HepG2 (cell line): ENCODE results near the gene VPS11. TPM values are rescaled to one million over a fixed set of nuclear protein-coding genes. Genes with fewer than 3 reads are reported as not detected.
A peak's percentile ranks its signal among the peaks of the same experiment; 100 is the strongest.

ENCODE experiments used
- ATF3 ChIP-seq: sonication (generic); formaldehyde crosslinking; IDR thresholded peaks from 2 replicates; pipeline ENCODE4 v1.4.0; 2020; ENCODE audit warnings: missing genetic modification reagents
- CHD2 ChIP-seq: IDR thresholded peaks from 2 replicates; pipeline ENCODE4 v1.6.1; 2011; ENCODE audit warnings: low read depth, low read length, improper control_type of control experiment
- ETV6 ChIP-seq: sonication (generic); formaldehyde crosslinking; conservative IDR thresholded peaks from 2 replicates; pipeline ENCODE4 v1.4.0; 2020; ENCODE audit warnings: missing genetic modification reagents
- HNRNPH1 ChIP-seq: fragments of 200-400 bp; formaldehyde crosslinking; optimal IDR thresholded peaks from 2 replicates; pipeline ENCODE3; 2017; ENCODE audit warnings: mild to moderate bottlenecking, low read depth, low read length
- MXI1 ChIP-seq: IDR thresholded peaks from 3 replicates; pipeline ENCODE4 v1.6.1; 2012; ENCODE audit warnings: low read depth, low read length, inconsistent platforms, borderline replicate concordance
- RXRA ChIP-seq: sonication (generic); formaldehyde crosslinking; IDR thresholded peaks from 2 replicates; pipeline ENCODE4 v1.5.1; 2020; ENCODE audit warnings: missing genetic modification reagents
- SKI ChIP-seq: fragments of 450-650 bp; IDR thresholded peaks from one replicate; pipeline ENCODE4 v1.6.1; 2018; ENCODE audit warnings: mild to moderate bottlenecking; ENCODE audit not compliant: partially characterized antibody
- SNAPC2 ChIP-seq: sonication (generic); formaldehyde crosslinking; IDR thresholded peaks from 2 replicates; pipeline ENCODE4 v1.8.1; 2022; ENCODE audit warnings: mild to moderate bottlenecking, missing genetic modification reagents
- WIZ ChIP-seq: sonication (generic); formaldehyde crosslinking; IDR thresholded peaks from 2 replicates; pipeline ENCODE4 v1.5.1; 2020; ENCODE audit warnings: mild to moderate bottlenecking, missing genetic modification reagents
- ZBTB2 ChIP-seq: sonication (generic); formaldehyde crosslinking; IDR thresholded peaks from 2 replicates; pipeline ENCODE4 v1.8.0; 2022; ENCODE audit warnings: low read depth, missing genetic modification reagents
- ZNF207 ChIP-seq: fragments of 450-650 bp; IDR thresholded peaks from 2 replicates; pipeline ENCODE4 v1.6.1; 2016; ENCODE audit warnings: antibody characterized with exemption, borderline replicate concordance
- ZNF326 ChIP-seq: sonication (generic); formaldehyde crosslinking; IDR thresholded peaks from 2 replicates; pipeline ENCODE4 v1.4.0; 2020; ENCODE audit warnings: missing genetic modification reagents, borderline replicate concordance
- ZNF34 ChIP-seq: sonication (generic); formaldehyde crosslinking; IDR thresholded peaks from 2 replicates; pipeline ENCODE4 v1.4.0; 2020; ENCODE audit warnings: mild to moderate bottlenecking, missing genetic modification reagents, borderline replicate concordance
- ZNF496 ChIP-seq: sonication (generic); formaldehyde crosslinking; IDR thresholded peaks from 2 replicates; pipeline ENCODE4 v1.8.1; 2023; ENCODE audit warnings: mild to moderate bottlenecking, moderate library complexity, missing genetic modification reagents; ENCODE audit not compliant: insufficient replicate concordance
- ZNF563 ChIP-seq: sonication (generic); formaldehyde crosslinking; IDR thresholded peaks from 2 replicates; pipeline ENCODE4 v1.8.0; 2022; ENCODE audit warnings: mild to moderate bottlenecking, moderate library complexity, missing genetic modification reagents
- ZNF629 ChIP-seq: sonication (generic); formaldehyde crosslinking; conservative IDR thresholded peaks from 2 replicates; pipeline ENCODE4 v1.5.0; 2020; ENCODE audit warnings: missing genetic modification reagents
- ZNF75D ChIP-seq: sonication (generic); formaldehyde crosslinking; IDR thresholded peaks from 2 replicates; pipeline ENCODE4 v1.8.1; 2023; ENCODE audit warnings: missing genetic modification reagents, mild to moderate bottlenecking, borderline replicate concordance
- polyA plus RNA-seq, 8 experiments: library from polyadenylated mRNA; depleted of rRNA in 3 of 8; stranded (reverse) in 7 of 8; unstranded in 1 of 8; fragments of >200 nt; fragmentation: Illumina TruSeq in 4 of 8; extraction: Trizol in 4 of 8; gene quantifications; 2 replicates each; pipeline versions ENCODE4 v1.2.1 to v1.2.3, GENCODE V29; 2011 to 2016; ENCODE audit warnings: low read depth in 4 of 8, missing spikeins in 1 of 8, mixed read lengths in 1 of 8; ENCODE audit not compliant: insufficient read depth in 1 of 8
- total RNA-seq, 5 experiments: library from RNA; depleted of rRNA; stranded (reverse); fragments of >200 nt; fragmentation: Illumina TruSeq; extraction: Trizol; gene quantifications; 2 replicates each; pipeline ENCODE4 v1.2.3, GENCODE V29; 2016; ENCODE audit warnings: low read depth in 1 of 5
- TF ChIP-seq, protein P1 (sequence below): sonication (generic); formaldehyde crosslinking; conservative IDR thresholded peaks from 2 replicates; pipeline ENCODE4 v1.4.0; 2020; ENCODE audit warnings: missing genetic modification reagents
- TF ChIP-seq, protein P2 (sequence below): sonication (generic); formaldehyde crosslinking; IDR thresholded peaks from 2 replicates; pipeline ENCODE4 v1.8.1; 2022; ENCODE audit warnings: low read depth, mild to moderate bottlenecking, missing genetic modification reagents
- TF ChIP-seq, protein P3 (sequence below): IDR thresholded peaks from 2 replicates; pipeline ENCODE4 v1.6.1; 2012; ENCODE audit warnings: low read depth, low read length, improper control_type of control experiment
- TF ChIP-seq, protein P4 (sequence below): IDR thresholded peaks from 2 replicates; pipeline ENCODE4 v1.6.1; 2016; ENCODE audit warnings: low read depth, borderline replicate concordance

Gene VPS11
- total and polyA plus RNA-seq, 2 of the 13 experiments (the other 11 are each of a cell fraction or from before 2014, with no cell fraction given): 13.7 to 21.6 TPM

DNA sequence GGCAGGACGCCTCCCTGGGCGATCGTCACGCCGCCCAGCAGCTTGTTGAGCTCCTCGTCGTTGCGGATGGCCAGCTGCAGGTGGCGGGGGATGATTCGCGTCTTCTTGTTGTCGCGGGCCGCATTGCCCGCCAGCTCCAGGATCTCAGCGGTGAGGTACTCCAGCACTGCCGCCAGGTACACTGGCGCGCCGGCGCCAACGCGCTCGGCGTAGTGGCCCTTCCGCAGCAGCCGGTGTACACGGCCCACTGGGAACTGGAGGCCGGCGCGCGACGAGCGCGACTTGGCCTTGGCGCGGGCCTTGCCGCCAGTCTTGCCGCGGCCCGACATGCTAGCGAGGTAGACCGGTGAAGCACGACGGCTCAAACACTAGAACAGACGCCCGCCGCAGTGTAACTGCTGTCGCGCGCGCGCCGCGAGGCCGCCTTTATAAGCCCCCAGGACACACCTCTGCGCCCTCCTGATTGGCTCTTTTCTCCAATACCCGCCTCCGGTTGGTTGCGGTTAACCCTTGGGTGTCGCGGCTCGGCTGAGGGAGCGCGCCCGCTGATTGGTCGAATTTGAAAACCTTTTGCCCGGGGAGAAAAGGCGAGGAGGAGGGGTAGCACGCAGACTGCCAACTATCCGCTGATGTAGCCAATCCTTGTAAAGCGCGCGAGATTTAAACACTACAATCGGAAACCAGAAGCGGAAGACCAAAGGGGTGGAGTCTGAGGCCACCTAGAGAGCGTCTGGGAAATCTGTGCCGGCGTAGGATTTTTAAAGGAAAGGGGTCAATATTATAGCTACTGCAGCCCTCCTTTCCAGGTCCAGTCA, 27.7 kb downstream of the VPS11 start (continued):
- TF ChIP-seq, protein P1, sequence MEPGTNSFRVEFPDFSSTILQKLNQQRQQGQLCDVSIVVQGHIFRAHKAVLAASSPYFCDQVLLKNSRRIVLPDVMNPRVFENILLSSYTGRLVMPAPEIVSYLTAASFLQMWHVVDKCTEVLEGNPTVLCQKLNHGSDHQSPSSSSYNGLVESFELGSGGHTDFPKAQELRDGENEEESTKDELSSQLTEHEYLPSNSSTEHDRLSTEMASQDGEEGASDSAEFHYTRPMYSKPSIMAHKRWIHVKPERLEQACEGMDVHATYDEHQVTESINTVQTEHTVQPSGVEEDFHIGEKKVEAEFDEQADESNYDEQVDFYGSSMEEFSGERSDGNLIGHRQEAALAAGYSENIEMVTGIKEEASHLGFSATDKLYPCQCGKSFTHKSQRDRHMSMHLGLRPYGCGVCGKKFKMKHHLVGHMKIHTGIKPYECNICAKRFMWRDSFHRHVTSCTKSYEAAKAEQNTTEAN (CRISPR knock-in tag): peak; percentile 57
- TF ChIP-seq SNAPC2: peak; percentile 71; the same call in 1 of the 2 replicates
- TF ChIP-seq MXI1: peak; percentile 79; the same call in 2 of the 3 replicates
- no peak; the same call in 1 of the 2 replicates for TF ChIP-seq CHD2
- peak; percentile 95; the same call in 1 of the 2 replicates for TF ChIP-seq ZNF563 (CRISPR knock-in tag)
- TF ChIP-seq HNRNPH1: peak; percentile 53
- 0 out of 2 replicates have a peak, but pooled peaks have one; percentile 59 for TF ChIP-seq RXRA (CRISPR knock-in tag)
- peak; percentile 30 for TF ChIP-seq SKI
- TF ChIP-seq ATF3 (CRISPR knock-in tag): no peak
- peak; percentile 88 for TF ChIP-seq WIZ (CRISPR knock-in tag)
- TF ChIP-seq, protein P2, sequence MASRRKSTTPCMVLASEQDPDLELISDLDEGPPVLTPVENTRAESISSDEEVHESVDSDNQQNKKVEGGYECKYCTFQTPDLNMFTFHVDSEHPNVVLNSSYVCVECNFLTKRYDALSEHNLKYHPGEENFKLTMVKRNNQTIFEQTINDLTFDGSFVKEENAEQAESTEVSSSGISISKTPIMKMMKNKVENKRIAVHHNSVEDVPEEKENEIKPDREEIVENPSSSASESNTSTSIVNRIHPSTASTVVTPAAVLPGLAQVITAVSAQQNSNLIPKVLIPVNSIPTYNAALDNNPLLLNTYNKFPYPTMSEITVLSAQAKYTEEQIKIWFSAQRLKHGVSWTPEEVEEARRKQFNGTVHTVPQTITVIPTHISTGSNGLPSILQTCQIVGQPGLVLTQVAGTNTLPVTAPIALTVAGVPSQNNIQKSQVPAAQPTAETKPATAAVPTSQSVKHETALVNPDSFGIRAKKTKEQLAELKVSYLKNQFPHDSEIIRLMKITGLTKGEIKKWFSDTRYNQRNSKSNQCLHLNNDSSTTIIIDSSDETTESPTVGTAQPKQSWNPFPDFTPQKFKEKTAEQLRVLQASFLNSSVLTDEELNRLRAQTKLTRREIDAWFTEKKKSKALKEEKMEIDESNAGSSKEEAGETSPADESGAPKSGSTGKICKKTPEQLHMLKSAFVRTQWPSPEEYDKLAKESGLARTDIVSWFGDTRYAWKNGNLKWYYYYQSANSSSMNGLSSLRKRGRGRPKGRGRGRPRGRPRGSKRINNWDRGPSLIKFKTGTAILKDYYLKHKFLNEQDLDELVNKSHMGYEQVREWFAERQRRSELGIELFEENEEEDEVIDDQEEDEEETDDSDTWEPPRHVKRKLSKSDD: peak; percentile 85; the same call in 1 of the 2 replicates
- TF ChIP-seq ZNF326 (CRISPR knock-in tag): no peak
- TF ChIP-seq, protein P3, sequence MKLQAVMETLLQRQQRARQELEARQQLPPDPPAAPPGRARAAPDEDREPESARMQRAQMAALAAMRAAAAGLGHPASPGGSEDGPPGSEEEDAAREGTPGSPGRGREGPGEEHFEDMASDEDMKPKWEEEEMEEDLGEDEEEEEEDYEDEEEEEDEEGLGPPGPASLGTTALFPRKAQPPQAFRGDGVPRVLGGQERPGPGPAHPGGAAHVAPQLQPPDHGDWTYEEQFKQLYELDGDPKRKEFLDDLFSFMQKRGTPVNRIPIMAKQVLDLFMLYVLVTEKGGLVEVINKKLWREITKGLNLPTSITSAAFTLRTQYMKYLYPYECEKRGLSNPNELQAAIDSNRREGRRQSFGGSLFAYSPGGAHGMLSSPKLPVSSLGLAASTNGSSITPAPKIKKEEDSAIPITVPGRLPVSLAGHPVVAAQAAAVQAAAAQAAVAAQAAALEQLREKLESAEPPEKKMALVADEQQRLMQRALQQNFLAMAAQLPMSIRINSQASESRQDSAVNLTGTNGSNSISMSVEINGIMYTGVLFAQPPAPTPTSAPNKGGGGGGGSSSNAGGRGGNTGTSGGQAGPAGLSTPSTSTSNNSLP: no peak
- TF ChIP-seq ZNF629 (CRISPR knock-in tag): no peak
- TF ChIP-seq ZBTB2 (CRISPR knock-in tag): peak; percentile 77
- no peak for TF ChIP-seq ZNF496
- TF ChIP-seq ZNF34 (CRISPR knock-in tag): no peak
- TF ChIP-seq ETV6 (CRISPR knock-in tag): no peak; the same call in 1 of the 2 replicates
- no peak for TF ChIP-seq ZNF75D (CRISPR knock-in tag)
- TF ChIP-seq, protein P4, sequence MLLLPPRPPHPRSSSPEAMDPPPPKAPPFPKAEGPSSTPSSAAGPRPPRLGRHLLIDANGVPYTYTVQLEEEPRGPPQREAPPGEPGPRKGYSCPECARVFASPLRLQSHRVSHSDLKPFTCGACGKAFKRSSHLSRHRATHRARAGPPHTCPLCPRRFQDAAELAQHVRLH (CRISPR knock-in tag): no peak
- TF ChIP-seq ZNF207: no peak
